K562 (cell line): ENCODE measurements around the gene SLC2A13.

Experiments
- ARHGAP35 ChIP-seq: fragments of 450-650 bp; IDR thresholded peaks from 2 replicates; pipeline ENCODE4 v1.6.1; 2018; ENCODE audit not compliant: partially characterized antibody
- DNMT1 ChIP-seq: fragments of 450-650 bp; IDR thresholded peaks from 2 replicates; pipeline ENCODE4 v1.6.1; 2016; ENCODE audit warnings: antibody characterized with exemption, mild to moderate bottlenecking
- EZH2 ChIP-seq: IDR thresholded peaks from 2 replicates; pipeline ENCODE4 v1.6.1; 2012; ENCODE audit warnings: low read depth, mild to moderate bottlenecking, inconsistent platforms, low read length, borderline replicate concordance
- GTF2F1 ChIP-seq: IDR thresholded peaks from 2 replicates; pipeline ENCODE4 v1.6.1; 2011; ENCODE audit warnings: low read depth, low read length, improper control_type of control experiment
- JUNB ChIP-seq: fragments of 450-650 bp; formaldehyde crosslinking; conservative IDR thresholded peaks from 2 replicates; pipeline ENCODE4 v1.4.0; 2020; ENCODE audit warnings: mild to moderate bottlenecking
- KLF16 ChIP-seq: IDR thresholded peaks from 2 replicates; pipeline ENCODE4 v1.6.1; 2016; ENCODE audit warnings: antibody characterized with exemption
- NFATC3 ChIP-seq: fragments of 450-650 bp; IDR thresholded peaks from 2 replicates; pipeline ENCODE4 v1.6.1; 2017; ENCODE audit warnings: mild to moderate bottlenecking
- RNF2 ChIP-seq: sonication (generic); IDR thresholded peaks from 2 replicates; pipeline ENCODE4 v1.6.1; 2016
- YY1 ChIP-seq, 3 experiments: IDR thresholded peaks; 2 replicates each; pipeline ENCODE4 v1.6.1; 2011; ENCODE audit warnings: low read length in 2 of 3, mild to moderate bottlenecking in 2 of 3, moderate library complexity in 2 of 3, borderline replicate concordance in 1 of 3, control low read depth in 1 of 3, low read depth in 1 of 3; ENCODE audit not compliant: insufficient read depth in 3 of 3, insufficient replicate concordance in 2 of 3, control insufficient read depth in 1 of 3, insufficient read length in 1 of 3; ENCODE audit errors: extremely low read depth in 1 of 3
- ZNF354B ChIP-seq: fragments of 250-450 bp; sonication (Bioruptor Pico); IDR thresholded peaks from 2 replicates; pipeline ENCODE4 v1.4.0; 2020
- ZNF780A ChIP-seq: fragments of 250-450 bp; sonication (Bioruptor Pico); IDR thresholded peaks from 2 replicates; pipeline ENCODE4 v1.5.0; 2021; ENCODE audit warnings: mild to moderate bottlenecking

- no peak for TF ChIP-seq GTF2F1
- TF ChIP-seq EZH2 = no peak
- no peak for TF ChIP-seq DNMT1
- no peak for TF ChIP-seq ZNF780A
- TF ChIP-seq ZNF354B (CRISPR knock-in tag) = no peak
- TF ChIP-seq RNF2 = no peak
- no peak for TF ChIP-seq NFATC3
- TF ChIP-seq KLF16 = no peak
- no peak for TF ChIP-seq JUNB
- no peak for TF ChIP-seq YY1 (IDR thresholded peaks at IDR 0.05; ENCODE audit: borderline replicate concordance in 1 of 3, control insufficient read depth in 1 of 3, extremely low read depth in 1 of 3, insufficient read depth in 3 of 3, insufficient read length in 1 of 3, insufficient replicate concordance in 2 of 3, low read depth in 1 of 3, low read length in 2 of 3)
- TF ChIP-seq ARHGAP35 = no peak
These were observed 333.0 kb downstream of the SLC2A13 start for GRCh38 chr12:39772821-39773259.
